AG04450 (cell line): ENCODE measurements around the gene CLOCK. TPM values are rescaled to one million over a fixed set of nuclear protein-coding genes. Genes with fewer than 3 reads are reported as not detected.
A peak's percentile ranks its signal among the peaks of the same experiment; 100 is the strongest.

Source experiments
- CTCF ChIA-PET: fragments of 300-600, 350-600 bp; formaldehyde crosslinking; extraction: SDS; loops from one replicate; lab custom pipeline; 2022; ENCODE audit warnings: antibody characterized with exemption, inconsistent platforms; lab: Charles Lee
- POLR2A ChIA-PET: fragments of 350-600 bp; formaldehyde crosslinking; extraction: SDS; loops from one replicate; lab custom pipeline; 2021; ENCODE audit warnings: antibody characterized with exemption, inconsistent platforms; lab: Yijun Ruan, JAX
- DNase-seq: peaks from one replicate; pipeline ENCODE4 v3.0.0-alpha.2; 2011; ENCODE audit warnings: low read depth, low spot score
- H3K27ac ChIP-seq: one replicate; pipeline ENCODE4 v1.5.1; 2012; ENCODE audit warnings: low read depth, low read length, control low read depth
- H3K27me3 ChIP-seq: one replicate; pipeline ENCODE4 v1.6.0; 2012; ENCODE audit warnings: low read length; ENCODE audit not compliant: control insufficient read depth, insufficient read depth
- H3K4me3 ChIP-seq: 2 replicates; pipeline ENCODE4 v1.5.1; 2011; ENCODE audit warnings: mild to moderate bottlenecking, low read depth, low read length, control low read depth
- H3K9me3 ChIP-seq: 2 replicates; pipeline ENCODE4 v1.5.1; 2012; ENCODE audit warnings: low read length; ENCODE audit not compliant: control insufficient read depth, insufficient read depth
- CTCF ChIP-seq: IDR thresholded peaks from 2 replicates; pipeline ENCODE4 v1.5.1; 2011; ENCODE audit warnings: low read depth, low read length, control low read depth, inconsistent platforms
- polyA plus RNA-seq: library from polyadenylated mRNA; depleted of rRNA; stranded (reverse); fragments of >200 nt; gene quantifications from 2 replicates; pipeline ENCODE4 v1.2.3, GENCODE V29; 2011

CLOCK gene
- polyA plus RNA-seq, 1 experiment, result 18.8 TPM

DNA sequence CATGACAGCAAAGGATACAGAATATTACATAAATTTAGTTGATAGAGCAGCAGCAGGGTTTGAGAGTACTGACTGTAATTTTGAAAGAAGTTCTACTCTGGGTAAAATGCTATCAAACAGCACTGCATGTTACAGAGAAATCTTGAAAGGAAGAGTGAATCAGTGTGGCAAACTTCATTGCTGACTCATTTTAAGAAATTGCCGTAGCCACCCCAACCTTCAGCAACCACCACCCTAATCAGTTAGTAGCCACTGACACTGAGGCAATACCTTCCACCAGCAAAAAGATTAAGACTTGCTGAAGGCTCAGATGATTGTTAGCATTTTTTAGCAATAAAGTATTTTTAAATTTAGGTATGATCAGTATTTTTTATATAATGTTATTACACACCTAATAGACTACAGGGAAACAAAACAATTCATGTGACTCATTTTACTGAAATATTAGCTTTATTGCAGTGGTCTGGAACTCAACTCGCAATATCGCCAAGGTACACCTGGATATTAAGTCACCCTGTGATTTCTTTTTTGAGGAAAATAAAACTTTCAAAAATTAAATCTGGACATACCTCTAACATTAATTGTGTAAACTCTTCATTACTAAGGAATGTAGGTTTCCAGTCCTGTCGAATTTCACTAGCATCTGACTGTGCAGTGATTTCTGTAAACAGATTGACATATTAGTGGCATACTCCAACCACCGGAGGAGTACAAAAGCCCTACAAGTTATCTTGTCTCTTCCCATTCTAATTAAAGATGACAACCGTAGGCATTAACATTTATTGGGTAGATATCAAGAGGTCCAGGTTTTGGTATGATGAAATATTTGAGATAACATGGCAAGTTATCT lies 71.1 kb downstream of the CLOCK start:
- Histone ChIP-seq H3K27ac (no peak overlapping the region), H3K4me3 (no peak overlapping the region), H3K27me3 (no peaks in the 10 kb centered on the region), H3K9me3 (peaks cover 3% of the 10 kb centered on the region; the same call in 1 of the 2 replicates)
- TF ChIP-seq CTCF, result no peak
- peak; percentile 13 for DNase-seq
- ChIA-PET POLR2A (no interaction called here), CTCF (no interaction called here)

- Histone ChIP-seq H3K27me3 (no peaks in the 10 kb centered on the region), H3K4me3 (no peak overlapping the region), H3K9me3 (peaks cover 3% of the 10 kb centered on the region; the same call in 1 of the 2 replicates), H3K27ac (no peak overlapping the region)
- DNase-seq, result no peak
- ChIA-PET CTCF (no interaction called here), POLR2A (no interaction called here)
- TF ChIP-seq CTCF, result no peak
These were observed 76.7 kb downstream of the CLOCK start for GRCh38 chr4:55469979-55470378.

- Histone ChIP-seq H3K27ac (no peak overlapping the region), H3K9me3 (no peaks in the 10 kb centered on the region), H3K27me3 (no peaks in the 10 kb centered on the region), H3K4me3 (no peak overlapping the region)
- peak; percentile 16 for DNase-seq
- ChIA-PET POLR2A (no interaction called here), CTCF (interaction anchor here (1.5 kb wide), 1 partner anchor 123 kb away, joined by 4 read pairs; the partner anchor contains the start of gene SRD5A3)
- no peak for TF ChIP-seq CTCF
These were observed 78.0 kb downstream of the CLOCK start for GRCh38 chr4:55468724-55469123.

GRCh38 chr4:55466001-55466400 lies 80.7 kb downstream of the CLOCK start:
- POLR2A ChIA-PET, result no interaction called here
- no peaks in the 10 kb centered on the region for H3K9me3 ChIP-seq
- no peak for DNase-seq
- CTCF ChIA-PET, result no interaction called here
- H3K27me3 ChIP-seq, result no peaks in the 10 kb centered on the region
- no peak overlapping the region for H3K4me3 ChIP-seq
- no peak overlapping the region for H3K27ac ChIP-seq
- TF ChIP-seq CTCF, result no peak

- POLR2A ChIA-PET, result no interaction called here
- Histone ChIP-seq H3K9me3 (no peaks in the 10 kb centered on the region), H3K4me3 (no peak overlapping the region), H3K27me3 (no peaks in the 10 kb centered on the region), H3K27ac (no peak overlapping the region)
- no peak for DNase-seq
- CTCF ChIA-PET, result interaction anchor here (0.6 kb wide), 1 partner anchor 13 kb away, joined by 3 read pairs; no protein-coding TSS in a partner anchor
- no peak for TF ChIP-seq CTCF
These were observed 88.1 kb downstream of the CLOCK start for GRCh38 chr4:55458611-55459010.
